GM13977 (cell line): Measurements from ENCODE around the gene TXN.
"Not testable (repeated sequence)": the region's sequence is repeated elsewhere in the genome, so short reads cannot be mapped to it uniquely, and the experiment has no call there.

Experiments
- DNase-seq: peaks from one replicate; pipeline ENCODE4 v3.0.0; 2012; ENCODE audit warnings: low spot score
- CTCF ChIP-seq: IDR thresholded peaks from 2 replicates; pipeline ENCODE4 v1.5.1; 2012; ENCODE audit warnings: mild to moderate bottlenecking, control low read depth; ENCODE audit not compliant: insufficient read depth; ENCODE audit errors: extremely low read depth, missing control alignments
- in situ Hi-C: fragments of 300-500 bp; cut with MboI; formaldehyde crosslinking; loops from one replicate; pipeline ENCODE4 v1.12.0; 2022; ENCODE audit warnings: low sequenced_read_pairs, low pct_unique_long_range_greater_than_20kb, mixed read lengths, inconsistent platforms; ENCODE audit not compliant: unreplicated experiment

The TXN gene

DNA sequence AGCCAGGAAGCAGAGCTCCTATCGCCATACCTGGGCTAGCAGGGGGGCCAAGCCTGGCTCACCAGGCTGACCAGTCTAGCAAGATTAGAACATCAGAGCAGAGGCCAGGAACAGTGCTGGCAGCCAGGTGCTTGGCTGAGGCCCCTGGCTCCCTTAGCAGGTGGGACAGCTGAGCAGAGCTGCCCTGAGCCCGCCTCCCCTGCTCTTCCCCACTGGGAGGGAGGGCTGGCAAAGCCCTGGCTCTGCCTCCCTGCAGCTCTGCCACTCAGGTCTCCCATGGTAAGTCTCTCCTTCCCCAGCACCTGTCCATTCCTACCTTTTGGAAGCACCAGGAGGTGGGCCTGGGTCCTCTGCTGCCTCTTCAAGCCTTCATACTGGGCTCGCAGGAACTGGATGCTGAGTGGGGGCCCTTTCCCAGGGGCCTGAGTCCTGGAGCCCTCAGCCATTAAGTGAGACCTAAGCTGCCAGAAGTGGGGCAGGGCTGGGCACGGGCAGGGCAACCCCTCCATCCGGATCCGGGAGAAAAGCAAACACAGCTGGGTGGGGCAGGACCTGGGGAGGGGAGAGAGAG is 49.2 kb downstream of the TXN start:
- DNase-seq, result no peak
- TF ChIP-seq CTCF, result no peak
- in situ Hi-C loops, result no loop called here

- in situ Hi-C loops, result no loop called here
- DNase-seq, result no peak
- TF ChIP-seq CTCF, result no peak
Observed at GRCh38 chr9:110206389-110206788, 49.9 kb downstream of the TXN start.

GRCh38 chr9:110205612-110206011 is 50.7 kb downstream of the TXN start:
- in situ Hi-C loops, DNase-seq: not testable (repeated sequence)

GRCh38 chr9:110202232-110202631 is 54.1 kb downstream of the TXN start:
- no peak for TF ChIP-seq CTCF
- in situ Hi-C loops, result no loop called here

GRCh38 chr9:110199643-110200042 is 56.7 kb downstream of the TXN start:
- in situ Hi-C loops, result no loop called here
- no peak for TF ChIP-seq CTCF
- DNase-seq, result no peak

More at GRCh38 chr9:110202232-110202631, 54.1 kb downstream of the TXN start:
- no peak for DNase-seq

GRCh38 chr9:110198357-110198756 is 58.0 kb downstream of the TXN start:
- in situ Hi-C loops, result no loop called here
- no peak for TF ChIP-seq CTCF
- DNase-seq, result no peak

DNA sequence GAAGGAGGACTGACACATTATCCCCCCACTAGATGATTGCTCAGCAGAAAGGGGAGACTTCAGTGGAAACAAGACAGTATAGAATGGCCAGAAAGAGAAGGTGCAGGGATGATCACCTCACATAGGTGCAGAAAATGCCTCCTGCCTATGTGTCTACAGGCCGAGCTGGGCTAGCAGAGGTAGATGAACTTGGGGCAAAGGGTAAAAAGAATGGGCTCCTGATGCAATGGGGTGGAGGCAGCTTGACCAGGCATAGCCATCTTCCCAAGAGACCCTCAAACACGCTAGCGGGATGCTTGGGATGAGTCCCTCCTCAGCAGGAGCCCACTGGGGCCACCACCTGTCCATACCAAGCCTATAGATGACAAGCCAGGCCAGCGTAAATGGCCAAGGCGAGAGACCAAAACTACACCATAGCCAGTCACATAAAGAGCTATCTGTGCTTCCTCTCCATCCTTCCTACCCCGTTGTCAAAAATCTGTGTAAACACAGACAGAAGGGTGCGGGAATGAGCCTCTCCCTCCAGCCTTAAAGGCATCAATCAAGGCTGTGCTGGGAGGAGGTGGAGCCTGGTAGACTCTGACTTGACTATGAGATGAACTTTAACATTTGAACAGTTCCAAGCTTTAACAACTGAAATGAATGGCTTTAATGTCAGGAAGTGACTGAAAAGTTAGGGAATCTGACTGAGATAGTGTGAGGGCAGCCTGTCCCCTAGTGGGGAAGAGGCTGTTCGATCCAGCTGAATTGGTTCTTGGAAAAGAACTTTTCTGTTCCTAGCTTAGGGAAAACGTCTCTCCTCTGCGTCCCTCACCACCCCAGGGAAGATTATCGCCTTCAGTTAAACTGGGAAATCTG is 58.7 kb downstream of the TXN start:
- DNase-seq, result no peak
- in situ Hi-C loops, result no loop called here

DNA sequence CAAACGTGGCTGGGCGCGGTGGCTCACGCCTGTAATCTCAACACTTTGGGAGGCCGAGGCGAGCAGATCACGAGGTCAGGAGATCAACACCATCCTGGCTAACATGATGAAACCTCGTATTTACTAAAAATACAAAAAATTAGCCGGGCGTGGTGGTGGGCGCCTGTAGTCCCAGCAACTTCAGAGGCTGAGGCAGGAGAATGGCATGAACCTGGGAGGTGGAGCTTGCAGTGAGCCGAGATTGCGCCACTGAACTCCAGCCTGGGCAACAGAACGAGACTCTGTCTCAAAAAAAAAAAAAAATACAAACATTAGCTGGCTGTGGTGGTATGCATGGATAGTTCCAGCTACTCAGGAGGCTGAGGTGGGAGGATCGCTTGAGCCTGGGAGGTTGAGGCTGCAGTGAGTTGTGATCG is 60.2 kb downstream of the TXN start:
- in situ Hi-C loops, DNase-seq: not testable (repeated sequence)

More for the DNA sequence above, 58.7 kb downstream of the TXN start:
- no peak for TF ChIP-seq CTCF
